Type B pancreatic cell (in vitro differentiated cells): ENCODE results near the gene ALK. TPM values are rescaled to one million over a fixed set of nuclear protein-coding genes. Genes with fewer than 3 reads are reported as not detected.

Source experiments
- DNase-seq: peaks from one replicate; pipeline ENCODE4 v3.0.0; 2021; ENCODE audit warnings: mixed read lengths; ENCODE audit not compliant: unreplicated experiment; ENCODE audit errors: extremely low spot score
- H3K27ac Mint-ChIP-seq: 2 replicates; pipeline ENCODE4 v1.8.0; 2021; ENCODE audit warnings: mild to moderate bottlenecking, mixed read lengths
- H3K27me3 Mint-ChIP-seq: 2 replicates; pipeline ENCODE4 v1.8.0; 2021; ENCODE audit warnings: mixed read lengths
- H3K36me3 Mint-ChIP-seq: 2 replicates; pipeline ENCODE4 v1.8.0; 2021; ENCODE audit warnings: mixed read lengths
- H3K4me1 Mint-ChIP-seq: one replicate; pipeline ENCODE4 v1.8.0; 2021; ENCODE audit warnings: mixed read lengths; ENCODE audit not compliant: unreplicated experiment
- H3K4me3 Mint-ChIP-seq: 2 replicates; pipeline ENCODE4 v1.8.0; 2021; ENCODE audit warnings: mild to moderate bottlenecking, mixed read lengths
- H3K9me3 Mint-ChIP-seq: 2 replicates; pipeline ENCODE4 v1.8.0; 2021; ENCODE audit warnings: mixed read lengths
- total RNA-seq: library from RNA; stranded (reverse); gene quantifications from 2 replicates; pipeline ENCODE4 v1.2.1, GENCODE V29; 2021; ENCODE audit warnings: low replicate concordance
- TF ChIP-seq, protein P1 (sequence below): fragments of 200-600 bp; sonication (generic); conservative IDR thresholded peaks from 2 replicates; pipeline ENCODE4 v1.5.0; 2021; ENCODE audit warnings: antibody characterized with exemption, mild to moderate bottlenecking

Gene ALK
- total RNA-seq, 1 donor from 2014 or later, result 7.7 TPM

DNA sequence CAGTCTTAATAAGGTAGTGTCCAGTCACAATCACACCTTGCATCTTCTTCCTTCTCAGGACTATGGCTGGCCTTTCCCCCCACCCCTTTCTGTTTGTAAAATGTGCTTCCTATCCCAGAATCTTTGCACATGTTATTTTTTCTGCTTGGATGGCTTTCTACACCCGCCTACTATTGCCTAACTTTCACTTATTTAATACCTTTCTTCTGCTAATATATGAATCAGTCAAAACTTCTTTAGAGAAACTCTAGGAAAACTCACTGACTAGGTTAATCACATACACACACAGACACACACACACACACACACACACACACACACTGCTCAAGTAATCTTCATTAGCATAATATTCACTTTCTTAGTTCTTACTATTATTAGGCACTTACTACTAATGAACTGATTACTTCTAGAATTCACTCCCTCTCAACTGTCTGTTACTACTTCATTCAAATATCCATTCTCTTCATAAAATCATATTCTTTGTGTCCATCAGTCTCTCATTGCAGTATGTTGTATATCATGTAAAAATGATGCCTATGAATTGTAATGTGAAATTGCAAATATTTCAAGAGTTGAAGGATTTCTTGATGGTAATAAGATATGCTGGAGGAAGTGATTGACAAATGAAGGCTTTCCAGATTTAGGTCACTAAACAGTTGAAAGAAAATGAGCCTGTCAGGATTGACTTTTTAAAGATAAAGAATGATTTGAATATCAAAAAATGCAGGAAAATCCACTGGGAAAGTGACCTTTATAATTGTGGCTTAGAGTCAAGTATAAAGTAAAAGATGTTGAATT is 754.9 kb downstream of the ALK start:
- Mint-ChIP-seq H3K27me3 (no peaks in the 10 kb centered on the region), H3K9me3 (no peaks in the 10 kb centered on the region), H3K4me1 (peaks cover 16% of the 10 kb centered on the region), H3K36me3 (peaks cover 14% of the 10 kb centered on the region), H3K27ac (no peak overlapping the region), H3K4me3 (no peak overlapping the region)
- DNase-seq, result no peak
- TF ChIP-seq, protein P1, sequence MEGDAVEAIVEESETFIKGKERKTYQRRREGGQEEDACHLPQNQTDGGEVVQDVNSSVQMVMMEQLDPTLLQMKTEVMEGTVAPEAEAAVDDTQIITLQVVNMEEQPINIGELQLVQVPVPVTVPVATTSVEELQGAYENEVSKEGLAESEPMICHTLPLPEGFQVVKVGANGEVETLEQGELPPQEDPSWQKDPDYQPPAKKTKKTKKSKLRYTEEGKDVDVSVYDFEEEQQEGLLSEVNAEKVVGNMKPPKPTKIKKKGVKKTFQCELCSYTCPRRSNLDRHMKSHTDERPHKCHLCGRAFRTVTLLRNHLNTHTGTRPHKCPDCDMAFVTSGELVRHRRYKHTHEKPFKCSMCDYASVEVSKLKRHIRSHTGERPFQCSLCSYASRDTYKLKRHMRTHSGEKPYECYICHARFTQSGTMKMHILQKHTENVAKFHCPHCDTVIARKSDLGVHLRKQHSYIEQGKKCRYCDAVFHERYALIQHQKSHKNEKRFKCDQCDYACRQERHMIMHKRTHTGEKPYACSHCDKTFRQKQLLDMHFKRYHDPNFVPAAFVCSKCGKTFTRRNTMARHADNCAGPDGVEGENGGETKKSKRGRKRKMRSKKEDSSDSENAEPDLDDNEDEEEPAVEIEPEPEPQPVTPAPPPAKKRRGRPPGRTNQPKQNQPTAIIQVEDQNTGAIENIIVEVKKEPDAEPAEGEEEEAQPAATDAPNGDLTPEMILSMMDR, result no peak

DNA sequence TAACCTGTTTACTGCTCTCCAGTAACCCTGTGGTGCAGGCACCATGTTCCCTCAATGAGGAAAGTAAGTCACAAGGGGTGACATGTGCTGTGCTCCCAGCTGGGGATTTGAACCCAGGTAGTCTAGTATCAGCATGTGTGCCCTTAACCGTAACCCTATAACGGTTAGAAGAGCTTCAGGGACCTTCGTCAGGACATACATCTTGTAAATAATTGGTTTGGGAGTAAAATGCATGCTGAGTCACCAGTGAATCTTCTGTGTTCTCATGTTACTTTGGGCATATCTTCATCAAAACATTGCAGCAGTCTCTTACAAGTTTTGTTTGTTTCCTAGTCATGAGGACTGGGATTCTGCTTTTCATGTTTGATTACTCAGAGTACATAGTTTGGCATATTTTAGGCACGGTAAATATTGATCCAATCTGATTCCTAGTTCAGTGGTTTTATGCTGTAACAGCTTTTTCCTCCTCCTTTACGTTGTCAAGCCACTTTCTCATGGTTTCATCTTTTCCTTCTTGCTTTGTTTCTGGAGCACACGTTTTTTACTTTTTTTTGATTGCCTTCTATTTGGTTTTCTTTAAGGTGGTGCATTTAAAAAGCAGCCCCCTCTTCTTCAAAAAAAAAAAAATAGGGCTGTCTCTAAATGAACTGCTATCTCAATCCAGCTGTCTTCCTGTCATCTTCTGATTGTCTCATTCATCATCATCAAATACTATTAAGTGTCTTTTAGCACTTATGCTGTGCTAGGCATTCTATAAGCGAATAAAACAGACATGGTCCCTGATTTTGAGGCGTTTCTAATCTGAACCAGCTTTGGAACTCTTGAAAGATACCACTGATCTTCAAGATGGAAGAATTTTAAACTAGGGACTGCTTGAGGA is 755.8 kb downstream of the ALK start:
- Mint-ChIP-seq H3K4me3 (no peak overlapping the region), H3K27me3 (no peaks in the 10 kb centered on the region), H3K9me3 (no peaks in the 10 kb centered on the region), H3K36me3 (peaks cover 14% of the 10 kb centered on the region), H3K27ac (no peak overlapping the region), H3K4me1 (peaks cover 16% of the 10 kb centered on the region)
- TF ChIP-seq, protein P1, result no peak
- no peak for DNase-seq

DNA sequence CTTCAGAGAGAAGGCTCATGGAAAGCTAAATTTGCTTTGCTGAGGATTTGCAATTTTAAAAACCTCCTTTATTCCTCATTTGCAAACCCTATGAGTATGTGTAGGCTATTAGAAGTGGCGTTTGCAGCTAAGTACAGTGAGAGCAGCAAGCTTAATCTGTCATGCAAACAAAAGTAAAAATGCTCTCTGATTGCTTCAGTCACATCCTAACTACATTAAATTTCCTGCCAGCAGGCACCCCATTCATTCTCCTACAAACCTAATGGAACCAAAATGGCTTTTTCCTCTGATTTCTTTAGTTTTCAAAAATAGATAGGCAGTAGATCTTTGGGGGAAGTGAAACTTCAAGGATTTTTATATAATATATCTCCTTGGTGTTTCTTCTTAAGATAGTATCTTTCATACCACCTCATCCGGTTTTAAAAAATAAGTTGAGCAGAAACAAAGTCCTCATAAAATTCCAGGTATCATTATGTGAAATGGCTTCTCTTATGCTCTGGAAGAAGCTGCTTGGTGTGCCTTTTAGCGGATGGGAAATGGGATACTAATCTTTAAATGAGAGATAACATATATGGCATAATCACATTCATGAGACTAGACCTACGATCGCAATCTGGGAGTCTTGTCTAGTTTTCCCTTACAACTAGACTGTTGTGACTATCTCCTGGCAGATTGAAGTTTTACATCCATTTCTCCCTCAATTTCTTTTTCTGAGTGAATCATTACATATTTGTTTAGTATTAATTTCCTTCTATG is 757.1 kb downstream of the ALK start:
- TF ChIP-seq, protein P1, result no peak
- peaks cover 6% of the 10 kb centered on the region for H3K36me3 Mint-ChIP-seq
- no peaks in the 10 kb centered on the region for H3K27me3 Mint-ChIP-seq
- H3K27ac Mint-ChIP-seq, result no peak overlapping the region
- peaks cover 16% of the 10 kb centered on the region for H3K4me1 Mint-ChIP-seq
- no peak overlapping the region for H3K4me3 Mint-ChIP-seq
- H3K9me3 Mint-ChIP-seq, result no peaks in the 10 kb centered on the region
- no peak for DNase-seq

- H3K27ac Mint-ChIP-seq, result no peak overlapping the region
- H3K36me3 Mint-ChIP-seq, result peaks cover 8% of the 10 kb centered on the region
- TF ChIP-seq, protein P1, result no peak
- peaks cover 16% of the 10 kb centered on the region for H3K4me1 Mint-ChIP-seq
- H3K9me3 Mint-ChIP-seq, result no peaks in the 10 kb centered on the region
- no peaks in the 10 kb centered on the region for H3K27me3 Mint-ChIP-seq
- no peak overlapping the region for H3K4me3 Mint-ChIP-seq
- DNase-seq, result no peak
Observed at GRCh38 chr2:29162204-29162928, 759.0 kb downstream of the ALK start.

DNA sequence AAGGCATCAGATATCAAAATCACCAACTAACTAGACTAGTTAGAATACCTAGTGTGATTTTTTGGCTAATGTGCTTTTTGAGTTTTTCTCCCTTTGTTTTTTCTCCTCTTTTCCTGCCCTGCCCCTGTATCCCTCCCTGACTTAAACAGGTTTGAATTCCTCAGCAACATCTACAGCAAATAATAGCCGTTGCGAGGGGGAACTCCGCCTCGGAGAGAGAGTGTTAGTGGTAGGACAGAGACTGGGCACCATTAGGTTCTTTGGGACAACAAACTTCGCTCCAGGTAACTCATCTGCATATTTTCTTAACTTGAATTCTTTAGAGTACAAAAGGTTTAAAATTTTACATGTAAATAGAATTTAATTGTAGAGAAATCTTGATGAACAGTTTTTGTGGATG is 761.2 kb downstream of the ALK start:
- TF ChIP-seq, protein P1, result no peak
- Mint-ChIP-seq H3K4me1 (peaks cover 8% of the 10 kb centered on the region), H3K27me3 (no peaks in the 10 kb centered on the region), H3K9me3 (no peaks in the 10 kb centered on the region), H3K27ac (no peak overlapping the region), H3K36me3 (peaks cover 14% of the 10 kb centered on the region), H3K4me3 (no peak overlapping the region)
- no peak for DNase-seq
